Hepatocyte (in vitro differentiated cells): ENCODE data around the gene CMTM8. TPM values are rescaled to one million over a fixed set of nuclear protein-coding genes. Genes with fewer than 3 reads are reported as not detected.

Experiments used
- DNase-seq: peaks from one replicate; pipeline ENCODE4 v3.0.0-alpha.2; 2016; ENCODE audit warnings: low spot score
- H2AFZ ChIP-seq: fragments of 200-600 bp; sonication (generic); 2 replicates; pipeline ENCODE4 v1.6.0; 2016; ENCODE audit warnings: antibody characterized with exemption, mild to moderate bottlenecking
- H3K27ac ChIP-seq: fragments of 200-600 bp; sonication (generic); 2 replicates; pipeline ENCODE4 v1.5.1; 2016; ENCODE audit warnings: mild to moderate bottlenecking
- H3K27me3 ChIP-seq: fragments of 200-600 bp; sonication (generic); 2 replicates; pipeline ENCODE4 v1.6.1; 2016
- H3K36me3 ChIP-seq: fragments of 200-600 bp; sonication (generic); replicated peaks from 2 replicates; pipeline ENCODE4 v1.5.1; 2016; ENCODE audit warnings: low read depth; ENCODE audit not compliant: insufficient read depth
- H3K4me1 ChIP-seq: fragments of 200-600 bp; sonication (generic); 2 replicates; pipeline ENCODE4 v1.5.1; 2016; ENCODE audit warnings: mild to moderate bottlenecking, moderate library complexity; ENCODE audit not compliant: insufficient read depth
- H3K4me2 ChIP-seq: fragments of 200-600 bp; sonication (generic); 2 replicates; pipeline ENCODE4 v1.6.0; 2016
- H3K4me3 ChIP-seq: fragments of 200-600 bp; sonication (generic); 2 replicates; pipeline ENCODE4 v1.5.1; 2016; ENCODE audit warnings: mild to moderate bottlenecking
- H3K79me2 ChIP-seq: fragments of 200-600 bp; sonication (generic); 2 replicates; pipeline ENCODE4 v1.6.0; 2017; ENCODE audit warnings: mild to moderate bottlenecking
- H3K9me2 ChIP-seq: fragments of 200-600 bp; sonication (generic); replicated peaks from 2 replicates; pipeline ENCODE4 v1.6.0; 2017; ENCODE audit warnings: mild to moderate bottlenecking; ENCODE audit not compliant: insufficient read depth
- H3K9me3 ChIP-seq: fragments of 200-600 bp; sonication (generic); 2 replicates; pipeline ENCODE4 v1.5.1; 2016; ENCODE audit warnings: low read depth, mild to moderate bottlenecking
- H4K20me1 ChIP-seq: fragments of 200-600 bp; sonication (generic); 2 replicates; pipeline ENCODE4 v1.6.0; 2016; ENCODE audit warnings: mild to moderate bottlenecking; ENCODE audit not compliant: insufficient read depth, poor library complexity, severe bottlenecking
- EZH2 ChIP-seq: fragments of 200-600 bp; sonication (generic); IDR thresholded peaks from 2 replicates; pipeline ENCODE4 v1.6.1; 2016; ENCODE audit warnings: antibody characterized with exemption, mild to moderate bottlenecking, borderline replicate concordance
- EZH2phosphoT487 ChIP-seq: fragments of 200-600 bp; sonication (generic); IDR thresholded peaks from one replicate; pipeline ENCODE4 v1.6.1; 2018; ENCODE audit warnings: antibody characterized with exemption, mild to moderate bottlenecking, low read depth, moderate library complexity; ENCODE audit not compliant: unreplicated experiment, severe bottlenecking
- WGBS: methylation state at CpG from one replicate; pipeline ENCODE4 v1.1.6; 2016; ENCODE audit warnings: low lambda C conversion rate; ENCODE audit errors: missing lambda C conversion rate; 5-methylcytosine and 5-hydroxymethylcytosine counted together
- polyA plus RNA-seq: library from polyadenylated mRNA; unstranded; fragments of >200 nt; fragmentation: Nextera tagmentation; extraction: Ambion mirVana; gene quantifications from 2 replicates; pipeline ENCODE4 v1.2.1, GENCODE V29; 2016
- total RNA-seq: library from RNA; depleted of rRNA; stranded (reverse); fragments of >200 nt; gene quantifications from 2 replicates; pipeline ENCODE4 v1.2.3, GENCODE V29; 2014
- TF ChIP-seq, protein P1 (sequence below): fragments of 200-600 bp; sonication (generic); IDR thresholded peaks from 2 replicates; pipeline ENCODE4 v1.5.1; 2016; ENCODE audit warnings: antibody characterized with exemption, mild to moderate bottlenecking; ENCODE audit not compliant: poor library complexity

CMTM8 gene
- total and polyA plus RNA-seq, 2 experiments from 2014 or later, result 20.7 to 34.1 TPM

DNA sequence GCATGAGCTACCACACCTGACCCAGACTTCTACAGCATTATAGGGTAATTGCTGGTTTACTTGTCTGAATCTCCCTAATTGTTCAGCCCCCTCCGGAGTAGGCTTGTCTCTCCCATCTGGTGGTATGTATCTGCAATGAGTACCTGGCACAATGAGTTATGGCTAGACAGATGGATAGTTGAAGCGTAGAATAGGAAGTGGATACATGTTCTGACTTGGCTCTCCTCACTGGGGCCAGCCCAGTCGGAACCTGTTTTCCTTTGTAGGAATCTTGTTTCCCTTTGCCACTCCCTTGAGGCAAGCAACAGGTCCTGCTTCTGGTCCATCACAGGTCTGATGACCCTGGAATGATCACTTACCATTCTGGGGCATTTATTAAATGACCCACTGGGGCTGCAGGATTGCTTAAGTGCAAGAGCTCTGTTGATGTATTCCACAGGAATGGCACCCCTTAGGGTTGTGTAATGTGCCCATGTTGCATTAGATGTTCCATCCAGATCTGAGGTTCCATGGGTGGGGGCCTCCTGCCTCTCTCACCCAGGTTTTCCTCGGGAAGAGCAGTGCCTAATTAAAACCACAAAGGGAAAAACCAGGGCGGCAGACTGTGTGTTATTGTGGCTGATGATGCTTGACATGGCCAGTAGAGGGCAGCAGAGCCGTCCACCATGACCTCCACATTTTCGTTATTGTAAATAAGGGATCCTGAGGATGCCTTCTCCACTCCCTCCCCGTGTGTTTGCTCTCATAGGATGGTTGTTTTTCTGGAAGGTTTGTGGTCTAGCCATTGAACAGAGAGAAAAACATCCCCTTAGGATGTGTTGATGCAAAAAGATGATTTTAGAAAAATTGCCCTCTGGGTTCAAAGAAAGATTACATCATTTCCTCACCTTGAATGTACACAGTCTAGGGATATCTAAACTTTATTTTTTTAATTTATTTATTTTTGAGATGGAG, 58.0 kb downstream of the CMTM8 start:
- DNase-seq, result peak; percentile 76
- Histone ChIP-seq H3K27ac (no peak overlapping the region), H3K9me3 (no peaks in the 10 kb centered on the region), H3K4me2 (no peak overlapping the region), H2AFZ (no peak overlapping the region), H3K79me2 (peaks cover 33% of the 10 kb centered on the region), H4K20me1 (no peaks in the 10 kb centered on the region), H3K27me3 (no peaks in the 10 kb centered on the region), H3K9me2 (no peaks in the 10 kb centered on the region), H3K36me3 (no peaks in the 10 kb centered on the region), H3K4me3 (no peak overlapping the region), H3K4me1 (peaks cover 27% of the 10 kb centered on the region)
- 37% methylated on average over 8 of the region's 8 CpGs for WGBS
- TF ChIP-seq, protein P1, sequence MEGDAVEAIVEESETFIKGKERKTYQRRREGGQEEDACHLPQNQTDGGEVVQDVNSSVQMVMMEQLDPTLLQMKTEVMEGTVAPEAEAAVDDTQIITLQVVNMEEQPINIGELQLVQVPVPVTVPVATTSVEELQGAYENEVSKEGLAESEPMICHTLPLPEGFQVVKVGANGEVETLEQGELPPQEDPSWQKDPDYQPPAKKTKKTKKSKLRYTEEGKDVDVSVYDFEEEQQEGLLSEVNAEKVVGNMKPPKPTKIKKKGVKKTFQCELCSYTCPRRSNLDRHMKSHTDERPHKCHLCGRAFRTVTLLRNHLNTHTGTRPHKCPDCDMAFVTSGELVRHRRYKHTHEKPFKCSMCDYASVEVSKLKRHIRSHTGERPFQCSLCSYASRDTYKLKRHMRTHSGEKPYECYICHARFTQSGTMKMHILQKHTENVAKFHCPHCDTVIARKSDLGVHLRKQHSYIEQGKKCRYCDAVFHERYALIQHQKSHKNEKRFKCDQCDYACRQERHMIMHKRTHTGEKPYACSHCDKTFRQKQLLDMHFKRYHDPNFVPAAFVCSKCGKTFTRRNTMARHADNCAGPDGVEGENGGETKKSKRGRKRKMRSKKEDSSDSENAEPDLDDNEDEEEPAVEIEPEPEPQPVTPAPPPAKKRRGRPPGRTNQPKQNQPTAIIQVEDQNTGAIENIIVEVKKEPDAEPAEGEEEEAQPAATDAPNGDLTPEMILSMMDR, result peak; percentile 88
- TF ChIP-seq EZH2phosphoT487, result no peak

DNA sequence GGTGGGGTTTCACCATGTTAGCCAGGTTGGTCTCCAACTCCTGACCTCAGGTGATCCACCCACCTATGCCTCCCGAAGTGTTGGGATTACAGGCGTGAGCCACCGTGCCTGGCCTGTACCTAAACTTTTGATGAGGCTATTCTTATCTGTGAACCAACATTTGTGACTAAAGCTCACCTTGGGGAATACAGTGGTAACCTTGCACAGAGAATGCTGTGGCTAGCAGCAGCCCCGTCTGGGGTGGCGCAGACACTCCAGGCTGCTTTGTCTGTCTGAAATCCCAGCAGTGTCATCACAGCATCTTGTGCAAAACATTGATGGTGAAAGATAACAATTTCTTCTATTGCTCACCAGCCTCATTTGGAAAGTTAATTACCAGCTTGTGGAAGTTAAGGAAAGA, 58.9 kb downstream of the CMTM8 start:
- Histone ChIP-seq H3K27ac (no peak overlapping the region), H3K4me3 (no peak overlapping the region), H2AFZ (no peak overlapping the region), H3K4me1 (peaks cover 21% of the 10 kb centered on the region), H3K9me2 (no peaks in the 10 kb centered on the region), H3K36me3 (no peaks in the 10 kb centered on the region), H3K27me3 (no peaks in the 10 kb centered on the region), H3K9me3 (no peaks in the 10 kb centered on the region), H3K4me2 (no peak overlapping the region), H3K79me2 (peaks cover 41% of the 10 kb centered on the region), H4K20me1 (no peaks in the 10 kb centered on the region)
- WGBS, result 92% methylated on average over 5 of the region's 5 CpGs
- no peak for DNase-seq
- TF ChIP-seq EZH2phosphoT487 (no peak), EZH2 (no peak)
- TF ChIP-seq, protein P1, result no peak

DNA sequence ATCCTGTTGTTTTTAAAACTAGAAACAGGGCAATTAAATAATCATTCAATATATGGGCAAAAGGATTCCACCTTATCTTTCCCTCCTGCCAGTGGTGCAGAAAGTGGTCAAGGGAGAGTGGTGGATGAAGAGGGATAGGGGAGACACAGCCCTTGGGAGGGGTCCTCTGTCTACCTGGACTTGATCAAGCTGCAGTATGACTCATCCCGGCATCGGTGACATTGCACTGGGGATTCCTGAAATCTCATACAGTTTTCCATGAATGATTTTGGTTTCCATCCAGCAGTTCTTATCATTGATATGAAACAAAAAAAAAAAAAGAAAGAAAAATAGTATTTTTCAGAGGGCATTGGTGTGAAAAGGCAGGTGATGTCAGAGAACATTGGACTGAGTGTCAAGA, 62.9 kb downstream of the CMTM8 start:
- no peak overlapping the region for H3K4me2 ChIP-seq

More for the DNA sequence above, 62.9 kb downstream of the CMTM8 start:
- no peak overlapping the region for H3K4me3 ChIP-seq
- peaks cover 35% of the 10 kb centered on the region for H3K4me1 ChIP-seq
- 98% methylated on average over 2 of the region's 2 CpGs for WGBS
- no peaks in the 10 kb centered on the region for H4K20me1 ChIP-seq
- H3K9me3 ChIP-seq, result no peaks in the 10 kb centered on the region
- no peaks in the 10 kb centered on the region for H3K27me3 ChIP-seq
- peaks cover 26% of the 10 kb centered on the region for H3K79me2 ChIP-seq
- no peaks in the 10 kb centered on the region for H3K36me3 ChIP-seq
- TF ChIP-seq EZH2phosphoT487, result no peak
- TF ChIP-seq, protein P1, result no peak
- TF ChIP-seq EZH2, result no peak
- no peak for DNase-seq
- H2AFZ ChIP-seq, result no peak overlapping the region
- no peaks in the 10 kb centered on the region for H3K9me2 ChIP-seq
- no peak overlapping the region for H3K27ac ChIP-seq
